Stomach (tissue), 9 donors: ENCODE data around the gene SERTM1. TPM values are rescaled to one million over a fixed set of nuclear protein-coding genes. Genes with fewer than 3 reads are reported as not detected.

Experiments
- DNase-seq, 2 donors: peaks; one replicate each; pipeline versions ENCODE4 v3.0.0 to v3.0.0-alpha.2; 2013 to 2019
- H3K27ac ChIP-seq, 5 donors: fragments of 200-600 bp in 4 of 5; sonication (generic) in 4 of 5; one replicate each; pipeline ENCODE4 v1.5.1; 2013 to 2019; ENCODE audit warnings: mild to moderate bottlenecking in 1 of 5, moderate library complexity in 1 of 5
- H3K27me3 ChIP-seq, 3 donors: fragments of 200-600 bp; sonication (generic); one replicate each; pipeline ENCODE4 v1.5.1; 2017 to 2019; ENCODE audit warnings: mixed run types in 1 of 3
- H3K36me3 ChIP-seq, 4 donors: fragments of 200-600 bp; sonication (generic); 1 replicate in 3 of 4; 2 replicates in 1 of 4; pipeline ENCODE4 v1.5.1; 2016 to 2019
- H3K4me1 ChIP-seq, 4 donors: fragments of 200-600 bp; sonication (generic); one replicate each; pipeline ENCODE4 v1.5.1; 2016 to 2019
- H3K4me3 ChIP-seq, 4 donors: fragments of 200-600 bp; sonication (generic) in 3 of 4; one replicate each; pipeline ENCODE4 v1.5.1; 2016 to 2019; ENCODE audit warnings: mild to moderate bottlenecking in 1 of 4
- H3K9me3 ChIP-seq, 4 donors: fragments of 200-600 bp; sonication (generic); one replicate each; pipeline ENCODE4 v1.5.1; 2016 to 2019
- CTCF ChIP-seq, 7 experiments: fragments of 450-650 bp in 4 of 7; fragments of 200-600 bp in 3 of 7; sonication (generic) in 3 of 7; IDR thresholded peaks; one replicate each; pipeline ENCODE4 v1.5.1; 2016 to 2019; ENCODE audit warnings: antibody characterized with exemption in 7 of 7, control low read depth in 2 of 7, mild to moderate bottlenecking in 1 of 7
- EP300 ChIP-seq: sonication (generic); formaldehyde crosslinking; IDR thresholded peaks from one replicate; pipeline ENCODE4 v1.6.1; 2017; ENCODE audit warnings: antibody characterized with exemption
- POLR2A ChIP-seq, 4 donors: fragments of 450-650 bp; IDR thresholded peaks; one replicate each; pipeline ENCODE4 v1.6.1; 2016; ENCODE audit warnings: antibody characterized with exemption in 4 of 4, control low read depth in 2 of 4, mild to moderate bottlenecking in 1 of 4, moderate library complexity in 1 of 4
- POLR2AphosphoS5 ChIP-seq, 3 donors: sonication (generic); formaldehyde crosslinking; IDR thresholded peaks; one replicate each; pipeline ENCODE4 v1.6.1; 2016; ENCODE audit warnings: antibody characterized with exemption in 3 of 3
- WGBS, 5 donors: extraction: QIAGEN DNeasy Blood & Tissue Kit in 3 of 5; methylation state at CpG; one replicate each; pipeline versions ENCODE4 v1.1.5 to v1.1.7; 2013 to 2018; 5-methylcytosine and 5-hydroxymethylcytosine counted together
- intact Hi-C: fragments of 100-400 bp; cut with DNase I; formaldehyde crosslinking; loops from one replicate; pipeline ENCODE4 v1.15.1; 2023; ENCODE audit warnings: low total_unique reads
- polyA plus RNA-seq, 3 donors: library from polyadenylated mRNA; stranded (reverse); fragments of 200-250 nt; gene quantifications; one replicate each; pipeline ENCODE4 v1.2.3, GENCODE V29; 2013
- total RNA-seq, 5 donors: library from RNA; depleted of rRNA; stranded (reverse); fragments of >200 nt; gene quantifications; one replicate each; pipeline versions ENCODE4 v1.1.0 to v1.2.3, GENCODE V29; 2014 to 2016
- donor health status: healthy with polysubstance abuse.
- donor health status: Bipolar disorder and iron deficiency.
- donor health status: healthy.

The SERTM1 gene
- total and polyA plus RNA-seq, 8 donors = 0.05 to 0.92 (median 0.47) TPM; not detected in 2

- Histone ChIP-seq H3K4me3 (no peak overlapping the region), H3K27me3 (peaks cover 0 to 5% (median 0%) of the 10 kb centered on the region in 3 donors), H3K9me3 (no peaks in the 10 kb centered on the region), H3K4me1 (no peaks in the 10 kb centered on the region), H3K36me3 (no peaks in the 10 kb centered on the region), H3K27ac (no peak overlapping the region)
- intact Hi-C loops = no loop called here
- 48 to 81% (median 70%) methylated on average over 1 of the region's 1 CpG for WGBS, 5 donors
- no peak for DNase-seq
- TF ChIP-seq POLR2AphosphoS5 (IDR thresholded peaks at IDR 0.05) (no peak), EP300 (no peak), POLR2A (IDR thresholded peaks at IDR 0.05) (no peak), CTCF (IDR thresholded peaks at IDR 0.05) (no peak)
Observed at GRCh38 chr13:36706755-36707154, 32.9 kb downstream of the SERTM1 start.

- H3K27ac ChIP-seq = no peak overlapping the region
- no peaks in the 10 kb centered on the region for H3K4me1 ChIP-seq
- WGBS, 5 donors = 50 to 76% (median 63%) methylated on average over 1 of the region's 1 CpG
- no peak overlapping the region for H3K4me3 ChIP-seq
- TF ChIP-seq POLR2A (IDR thresholded peaks at IDR 0.05) = no peak
- no peak for TF ChIP-seq EP300
- TF ChIP-seq CTCF (IDR thresholded peaks at IDR 0.05) = no peak
- TF ChIP-seq POLR2AphosphoS5 (IDR thresholded peaks at IDR 0.05) = no peak
- peaks cover 0 to 5% (median 0%) of the 10 kb centered on the region in 3 donors for H3K27me3 ChIP-seq
- DNase-seq = no peak
- no peaks in the 10 kb centered on the region for H3K36me3 ChIP-seq
- intact Hi-C loops = no loop called here
- no peaks in the 10 kb centered on the region for H3K9me3 ChIP-seq
Observed at GRCh38 chr13:36709136-36709890, 35.5 kb downstream of the SERTM1 start.

GRCh38 chr13:36710396-36710795, 36.6 kb downstream of the SERTM1 start:
- TF ChIP-seq CTCF (IDR thresholded peaks at IDR 0.05) (no peak), POLR2A (IDR thresholded peaks at IDR 0.05) (no peak)
- Histone ChIP-seq H3K4me1 (no peaks in the 10 kb centered on the region), H3K27me3 (peaks cover 0 to 5% (median 0%) of the 10 kb centered on the region in 3 donors), H3K27ac (no peak overlapping the region), H3K36me3 (no peaks in the 10 kb centered on the region), H3K9me3 (no peaks in the 10 kb centered on the region), H3K4me3 (no peak overlapping the region)
- intact Hi-C loops = no loop called here
- no peak for DNase-seq
- WGBS, 5 donors = 84 to 97% (median 93%) methylated on average over 4 of the region's 4 CpGs

- Histone ChIP-seq H3K36me3 (no peaks in the 10 kb centered on the region), H3K27ac (no peak overlapping the region), H3K27me3 (peaks cover 0 to 5% (median 0%) of the 10 kb centered on the region in 3 donors), H3K4me3 (no peak overlapping the region), H3K9me3 (no peaks in the 10 kb centered on the region), H3K4me1 (no peaks in the 10 kb centered on the region)
- intact Hi-C loops = no loop called here
- TF ChIP-seq CTCF (IDR thresholded peaks at IDR 0.05) (no peak), EP300 (no peak), POLR2AphosphoS5 (IDR thresholded peaks at IDR 0.05) (no peak), POLR2A (IDR thresholded peaks at IDR 0.05) (no peak)
- WGBS, 5 donors = 64 to 79% (median 75%) methylated on average over 3 of the region's 3 CpGs
- no peak for DNase-seq
Observed at GRCh38 chr13:36712290-36712689, 38.5 kb downstream of the SERTM1 start.
